Fibroblast of gingiva (primary cell): ENCODE results near the gene ZNRF2.
"Not testable (repeated sequence)": the region's sequence is repeated elsewhere in the genome, so short reads cannot be mapped to it uniquely, and the experiment has no call there.

ENCODE experiments used
- DNase-seq: peaks from one replicate; pipeline ENCODE4 v3.0.0-alpha.2; 2011; ENCODE audit warnings: low read depth

ZNRF2 gene

GRCh38 chr7:30287625-30288024, 3.2 kb downstream of the ZNRF2 start:
- not testable (repeated sequence) for DNase-seq

GRCh38 chr7:30289634-30290033, 5.2 kb downstream of the ZNRF2 start:
- DNase-seq, result not testable (repeated sequence)

GRCh38 chr7:30290317-30290716, 5.9 kb downstream of the ZNRF2 start:
- not testable (repeated sequence) for DNase-seq

- not testable (repeated sequence) for DNase-seq
Measured at GRCh38 chr7:30292416-30293038, 8.1 kb downstream of the ZNRF2 start.

GRCh38 chr7:30296304-30296703, 11.9 kb downstream of the ZNRF2 start:
- DNase-seq, result not testable (repeated sequence)

GRCh38 chr7:30297499-30297898, 13.1 kb downstream of the ZNRF2 start:
- DNase-seq, result not testable (repeated sequence)

GRCh38 chr7:30298409-30298808, 14.0 kb downstream of the ZNRF2 start:
- not testable (repeated sequence) for DNase-seq

GRCh38 chr7:30301751-30302150, 17.4 kb downstream of the ZNRF2 start:
- DNase-seq, result no peak

GRCh38 chr7:30302656-30303311, 18.4 kb downstream of the ZNRF2 start:
- DNase-seq, result no peak

GRCh38 chr7:30303312-30304039, 19.1 kb downstream of the ZNRF2 start:
- no peak for DNase-seq

GRCh38 chr7:30304177-30304884, 19.9 kb downstream of the ZNRF2 start:
- DNase-seq, result no peak

GRCh38 chr7:30306976-30307375, 22.6 kb downstream of the ZNRF2 start:
- DNase-seq, result no peak

GRCh38 chr7:30308389-30308788, 24.0 kb downstream of the ZNRF2 start:
- no peak for DNase-seq

GRCh38 chr7:30309302-30309701, 24.9 kb downstream of the ZNRF2 start:
- DNase-seq, result no peak

GRCh38 chr7:30309842-30310435, 25.5 kb downstream of the ZNRF2 start:
- DNase-seq, result no peak

- DNase-seq, result no peak
Measured at GRCh38 chr7:30310674-30311362, 26.4 kb downstream of the ZNRF2 start.

GRCh38 chr7:30312178-30312577, 27.8 kb downstream of the ZNRF2 start:
- DNase-seq, result no peak

GRCh38 chr7:30313348-30313747, 29.0 kb downstream of the ZNRF2 start:
- peak; percentile 32 for DNase-seq

GRCh38 chr7:30313793-30314192, 29.4 kb downstream of the ZNRF2 start:
- no peak for DNase-seq

GRCh38 chr7:30315589-30315988, 31.2 kb downstream of the ZNRF2 start:
- no peak for DNase-seq

GRCh38 chr7:30320392-30320791, 36.0 kb downstream of the ZNRF2 start:
- no peak for DNase-seq
